Keratinocyte (primary cell): ENCODE data around the gene MYH9. TPM values are rescaled to one million over a fixed set of nuclear protein-coding genes. Genes with fewer than 3 reads are reported as not detected.

Experiments
- DNase-seq: peaks from one replicate; pipeline ENCODE4 v3.0.0-alpha.2; 2011; ENCODE audit warnings: low read depth, missing footprints, low spot score
- FAIRE-seq: peaks from 2 replicates; lab custom pipeline; 2011; peaks lifted over from hg19 to GRCh38; lab: Jason Lieb, UNC
- H2AFZ ChIP-seq: 2 replicates; pipeline ENCODE4 v1.6.0; 2012; ENCODE audit warnings: low read length, control low read depth, inconsistent platforms; ENCODE audit not compliant: control insufficient read depth
- H3K27ac ChIP-seq: 2 replicates; pipeline ENCODE4 v1.5.1; 2011; ENCODE audit warnings: low read length; ENCODE audit not compliant: control insufficient read depth, insufficient read depth
- H3K27me3 ChIP-seq: 3 replicates; pipeline ENCODE4 v1.6.0; 2011; ENCODE audit warnings: low read length; ENCODE audit not compliant: control insufficient read depth, insufficient read depth; ENCODE audit errors: extremely low read depth
- H3K36me3 ChIP-seq, 2 experiments: 2 replicates in 1 of 2; 3 replicates in 1 of 2; pipeline ENCODE4 v1.5.1; 2011; ENCODE audit warnings: low read length in 2 of 2, mild to moderate bottlenecking in 1 of 2; ENCODE audit not compliant: control insufficient read depth in 2 of 2, insufficient read depth in 2 of 2; ENCODE audit errors: extremely low read depth in 1 of 2
- H3K4me1 ChIP-seq: 3 replicates; pipeline ENCODE4 v1.5.1; 2011; ENCODE audit warnings: low read length; ENCODE audit not compliant: control insufficient read depth, insufficient read depth; ENCODE audit errors: extremely low read depth
- H3K4me2 ChIP-seq: 3 replicates; pipeline ENCODE4 v1.6.0; 2011; ENCODE audit warnings: low read depth, low read length; ENCODE audit not compliant: control insufficient read depth, insufficient read depth; ENCODE audit errors: extremely low read depth
- H3K4me3 ChIP-seq, 3 experiments: fragments of 200-600 bp in 1 of 3; sonication (generic) in 1 of 3; 2 replicates in 2 of 3; 3 replicates in 1 of 3; pipeline ENCODE4 v1.5.1; 2011 to 2016; ENCODE audit warnings: low read length in 3 of 3, mild to moderate bottlenecking in 3 of 3, control low read depth in 2 of 3, inconsistent platforms in 1 of 3, low read depth in 1 of 3, mixed read lengths in 1 of 3, mixed run types in 1 of 3, moderate library complexity in 1 of 3; ENCODE audit not compliant: control insufficient read depth in 2 of 3, insufficient read depth in 2 of 3; ENCODE audit errors: extremely low read depth in 1 of 3
- H3K79me2 ChIP-seq: 2 replicates; pipeline ENCODE4 v1.6.0; 2012; ENCODE audit warnings: low read length; ENCODE audit not compliant: control insufficient read depth, insufficient read depth
- H3K9ac ChIP-seq: 3 replicates; pipeline ENCODE4 v1.6.0; 2011; ENCODE audit warnings: low read length; ENCODE audit not compliant: control insufficient read depth, insufficient read depth; ENCODE audit errors: extremely low read depth
- H3K9me1 ChIP-seq: 3 replicates; pipeline ENCODE4 v1.6.0; 2011; ENCODE audit warnings: low read length; ENCODE audit not compliant: control insufficient read depth, insufficient read depth; ENCODE audit errors: extremely low read depth
- H3K9me3 ChIP-seq: 2 replicates; pipeline ENCODE4 v1.5.1; 2012; ENCODE audit warnings: low read depth, low read length; ENCODE audit not compliant: control insufficient read depth
- H4K20me1 ChIP-seq: 3 replicates; pipeline ENCODE4 v1.6.0; 2011; ENCODE audit warnings: low read length; ENCODE audit not compliant: control insufficient read depth, insufficient read depth; ENCODE audit errors: extremely low read depth
- EZH2 ChIP-seq: IDR thresholded peaks from one replicate; pipeline ENCODE4 v1.6.1; 2012; ENCODE audit warnings: inconsistent platforms, mild to moderate bottlenecking, low read length, moderate library complexity
- dilution Hi-C: fragments of 300-500 bp; cut with MboI; formaldehyde crosslinking; loops from one replicate; pipeline ENCODE4 v1.7.0; 2020; ENCODE audit warnings: low sequenced_read_pairs; ENCODE audit not compliant: extremely low pct_ligation_motif_present
- polyA plus RNA-seq, 5 experiments: library from polyadenylated mRNA; depleted of rRNA in 3 of 5; stranded (reverse) in 3 of 5; stranded (forward) in 1 of 5; unstranded in 1 of 5; fragments of >200 nt; gene quantifications; 1 replicate in 1 of 5; 2 replicates in 3 of 5; 3 replicates in 1 of 5; pipeline versions ENCODE4 v1.2.1 to v1.2.3, GENCODE V29; 2011 to 2012; ENCODE audit warnings: missing spikeins in 2 of 5, low read depth in 1 of 5, low replicate concordance in 1 of 5
- TF ChIP-seq, protein P1 (sequence below), 3 experiments: IDR thresholded peaks in 1 of 3; conservative IDR thresholded peaks in 1 of 3; optimal IDR thresholded peaks in 1 of 3; 2 replicates in 2 of 3; 3 replicates in 1 of 3; pipeline versions ENCODE3 to v1.5.1; 2011; ENCODE audit warnings: low read length in 3 of 3, mild to moderate bottlenecking in 3 of 3, moderate library complexity in 2 of 3, control low read depth in 1 of 3, inconsistent platforms in 1 of 3; ENCODE audit not compliant: insufficient read depth in 2 of 3; ENCODE audit errors: extremely low read depth in 1 of 3

Gene MYH9
- polyA plus RNA-seq, 1 donor (not counting 4 experiments of a cell fraction or from before 2014, with no cell fraction given): 351 TPM

DNA sequence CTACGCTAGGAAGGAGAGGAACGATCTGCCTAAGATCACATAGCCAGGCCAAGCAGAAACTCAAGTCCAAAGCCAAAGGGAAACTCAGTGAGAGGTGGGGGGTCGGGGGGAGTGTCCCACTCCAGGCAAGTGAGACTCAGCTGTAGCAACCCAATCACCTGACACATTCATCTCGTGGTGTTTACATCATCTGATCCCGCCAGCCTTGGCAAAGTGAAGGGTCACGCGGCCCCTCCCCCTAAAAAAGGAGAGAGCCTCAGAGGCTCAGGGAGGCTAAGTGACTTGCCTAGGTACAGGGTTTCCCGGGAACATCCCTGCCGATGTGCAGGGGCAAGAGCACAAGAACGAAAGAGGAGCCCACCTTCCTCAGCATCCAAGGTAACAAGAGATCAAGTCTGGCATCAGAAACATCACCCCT, 21.5 kb downstream of the MYH9 start:
- H3K36me3 ChIP-seq: peaks cover 34 to 45% of the 10 kb centered on the region in 2 experiments
- TF ChIP-seq, protein P1, sequence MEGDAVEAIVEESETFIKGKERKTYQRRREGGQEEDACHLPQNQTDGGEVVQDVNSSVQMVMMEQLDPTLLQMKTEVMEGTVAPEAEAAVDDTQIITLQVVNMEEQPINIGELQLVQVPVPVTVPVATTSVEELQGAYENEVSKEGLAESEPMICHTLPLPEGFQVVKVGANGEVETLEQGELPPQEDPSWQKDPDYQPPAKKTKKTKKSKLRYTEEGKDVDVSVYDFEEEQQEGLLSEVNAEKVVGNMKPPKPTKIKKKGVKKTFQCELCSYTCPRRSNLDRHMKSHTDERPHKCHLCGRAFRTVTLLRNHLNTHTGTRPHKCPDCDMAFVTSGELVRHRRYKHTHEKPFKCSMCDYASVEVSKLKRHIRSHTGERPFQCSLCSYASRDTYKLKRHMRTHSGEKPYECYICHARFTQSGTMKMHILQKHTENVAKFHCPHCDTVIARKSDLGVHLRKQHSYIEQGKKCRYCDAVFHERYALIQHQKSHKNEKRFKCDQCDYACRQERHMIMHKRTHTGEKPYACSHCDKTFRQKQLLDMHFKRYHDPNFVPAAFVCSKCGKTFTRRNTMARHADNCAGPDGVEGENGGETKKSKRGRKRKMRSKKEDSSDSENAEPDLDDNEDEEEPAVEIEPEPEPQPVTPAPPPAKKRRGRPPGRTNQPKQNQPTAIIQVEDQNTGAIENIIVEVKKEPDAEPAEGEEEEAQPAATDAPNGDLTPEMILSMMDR (optimal IDR thresholded peaks at IDR 0.05 in 1 of 3, IDR thresholded peaks at IDR 0.05 in 1 of 3, conservative IDR thresholded peaks at IDR 0.05 in 1 of 3; ENCODE audit: extremely low read depth in 1 of 3, insufficient read depth in 2 of 3, low read length in 3 of 3): no peak
- TF ChIP-seq EZH2: no peak
- no peaks in the 10 kb centered on the region for H3K9me3 ChIP-seq
- no peaks in the 10 kb centered on the region for H3K27me3 ChIP-seq
- H3K9ac ChIP-seq: peak overlapping the region; percentile 45
- H2AFZ ChIP-seq: no peak overlapping the region
- peaks cover 100% of the 10 kb centered on the region for H3K79me2 ChIP-seq
- peaks cover 87% of the 10 kb centered on the region for H4K20me1 ChIP-seq
- DNase-seq (no peak), FAIRE-seq (no peak)
- H3K4me3 ChIP-seq: peak overlapping the region in 1 of 3 experiments; percentile 15
- H3K9me1 ChIP-seq: peaks cover 6% of the 10 kb centered on the region
- H3K27ac ChIP-seq: peak overlapping the region; percentile 49
- dilution Hi-C loops: no loop called here
- peak overlapping the region; percentile 35 for H3K4me2 ChIP-seq
- H3K4me1 ChIP-seq: peaks cover 97% of the 10 kb centered on the region

DNA sequence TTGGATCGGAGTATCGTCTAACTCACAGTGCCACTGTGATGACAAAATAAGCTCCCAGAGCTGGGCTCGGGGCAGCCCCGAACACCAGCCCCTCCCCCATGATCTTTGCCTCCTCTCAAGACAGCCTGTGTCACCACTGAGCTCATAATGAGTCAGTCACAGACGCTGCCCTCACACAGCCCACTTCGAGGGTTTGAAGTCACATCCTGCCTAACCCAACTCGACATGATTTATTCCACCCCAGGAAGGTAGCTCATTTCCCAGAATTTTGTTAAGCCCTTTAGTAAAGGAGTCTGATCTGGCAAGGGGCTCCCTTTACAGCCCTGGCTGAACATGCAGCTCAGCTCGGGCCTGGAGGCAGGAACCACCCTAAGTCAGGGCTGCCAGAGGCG, 22.8 kb downstream of the MYH9 start:
- Histone ChIP-seq H3K4me1 (peaks cover 97% of the 10 kb centered on the region), H4K20me1 (peaks cover 91% of the 10 kb centered on the region), H3K4me2 (peak overlapping the region; percentile 43), H3K27ac (peak overlapping the region; percentile 49), H3K4me3 (no peak overlapping the region), H3K9ac (peak overlapping the region; percentile 38), H3K79me2 (peaks cover 99% of the 10 kb centered on the region), H3K9me1 (peaks cover 6% of the 10 kb centered on the region), H3K9me3 (no peaks in the 10 kb centered on the region), H3K27me3 (no peaks in the 10 kb centered on the region), H2AFZ (no peak overlapping the region), H3K36me3 (peaks cover 33 to 49% of the 10 kb centered on the region in 2 experiments)
- dilution Hi-C loops: no loop called here
- TF ChIP-seq EZH2: no peak
- TF ChIP-seq, protein P1 (optimal IDR thresholded peaks at IDR 0.05 in 1 of 3, IDR thresholded peaks at IDR 0.05 in 1 of 3, conservative IDR thresholded peaks at IDR 0.05 in 1 of 3; ENCODE audit: extremely low read depth in 1 of 3, insufficient read depth in 2 of 3, low read length in 3 of 3): no peak
- FAIRE-seq: peak; percentile 90
- peak; percentile 89 for DNase-seq
